HG02852 (cell line): ENCODE results near the gene FBXO3.
A peak's percentile ranks its signal among the peaks of the same experiment; 100 is the strongest.
"Not testable (repeated sequence)": the region's sequence is repeated elsewhere in the genome, so short reads cannot be mapped to it uniquely, and the experiment has no call there.

Experiments used
- ATAC-seq: cut with Tn5 transposase; IDR thresholded peaks from one replicate; pipeline ENCODE4 v1.9.1; 2021; ENCODE audit warnings: mild to moderate bottlenecking, moderate library complexity; ENCODE audit not compliant: unreplicated experiment

Gene FBXO3

GRCh38 chr11:33731723-33732531, 42.4 kb downstream of the FBXO3 start:
- ATAC-seq, result no peak

- no peak for ATAC-seq
Measured at GRCh38 chr11:33730716-33731115, 43.6 kb downstream of the FBXO3 start.

GRCh38 chr11:33729072-33729664, 45.2 kb downstream of the FBXO3 start:
- ATAC-seq, result not testable (repeated sequence)

- not testable (repeated sequence) for ATAC-seq
Measured at GRCh38 chr11:33727539-33727938, 46.8 kb downstream of the FBXO3 start.

GRCh38 chr11:33725496-33725895, 48.8 kb downstream of the FBXO3 start:
- no peak for ATAC-seq

GRCh38 chr11:33724644-33725035, 49.7 kb downstream of the FBXO3 start:
- ATAC-seq, result no peak

GRCh38 chr11:33723238-33723881, 51.0 kb downstream of the FBXO3 start:
- peak; percentile 19 for ATAC-seq

- peak; percentile 84 for ATAC-seq
Measured at GRCh38 chr11:33722590-33723234, 51.6 kb downstream of the FBXO3 start.

- no peak for ATAC-seq
Measured at GRCh38 chr11:33721984-33722383, 52.3 kb downstream of the FBXO3 start.

GRCh38 chr11:33721426-33721825, 52.9 kb downstream of the FBXO3 start:
- ATAC-seq, result no peak

- ATAC-seq, result no peak
Measured at GRCh38 chr11:33719587-33719986, 54.7 kb downstream of the FBXO3 start.

GRCh38 chr11:33718440-33718839, 55.9 kb downstream of the FBXO3 start:
- ATAC-seq, result no peak

- no peak for ATAC-seq
Measured at GRCh38 chr11:33716243-33716642, 58.1 kb downstream of the FBXO3 start.

GRCh38 chr11:33713856-33714398, 60.4 kb downstream of the FBXO3 start:
- ATAC-seq, result no peak

GRCh38 chr11:33713151-33713855, 61.0 kb downstream of the FBXO3 start:
- no peak for ATAC-seq

- ATAC-seq, result no peak
Measured at GRCh38 chr11:33712436-33712835, 61.9 kb downstream of the FBXO3 start.

GRCh38 chr11:33709466-33709865, 64.9 kb downstream of the FBXO3 start:
- ATAC-seq, result no peak

- ATAC-seq, result no peak
Measured at GRCh38 chr11:33708985-33709384, 65.3 kb downstream of the FBXO3 start.

GRCh38 chr11:33707831-33708230, 66.5 kb downstream of the FBXO3 start:
- not testable (repeated sequence) for ATAC-seq

- no peak for ATAC-seq
Measured at GRCh38 chr11:33706966-33707365, 67.4 kb downstream of the FBXO3 start.

GRCh38 chr11:33706546-33706945, 67.8 kb downstream of the FBXO3 start:
- ATAC-seq, result no peak
